DOHH2 (cell line): ENCODE measurements around the gene YIF1A.
A peak's percentile ranks its signal among the peaks of the same experiment; 100 is the strongest.

ENCODE experiments used
- H3F3A ChIP-seq: fragments of 200-600 bp; sonication (generic), shearing (Covaris generic); 2 replicates; pipeline ENCODE4 v1.6.0; 2016; ENCODE audit warnings: antibody characterized with exemption, mild to moderate bottlenecking; ENCODE audit not compliant: control insufficient read depth, insufficient read depth
- H3K27ac ChIP-seq: fragments of 200-600 bp; sonication (generic); 2 replicates; pipeline ENCODE4 v1.5.1; 2014; ENCODE audit warnings: low read depth, mild to moderate bottlenecking, low read length, moderate library complexity
- H3K27me3 ChIP-seq: fragments of 200-600 bp; sonication (generic); 2 replicates; pipeline ENCODE4 v1.6.1; 2014; ENCODE audit warnings: mild to moderate bottlenecking, low read length, mixed read lengths; ENCODE audit not compliant: control insufficient read depth
- H3K36me3 ChIP-seq: fragments of 200-600 bp; sonication (generic); 2 replicates; pipeline ENCODE4 v1.6.1; 2014; ENCODE audit warnings: mild to moderate bottlenecking, low read length, moderate library complexity, mixed read lengths; ENCODE audit not compliant: control insufficient read depth
- H3K4me1 ChIP-seq: fragments of 200-600 bp; sonication (generic); 2 replicates; pipeline ENCODE4 v1.6.1; 2014; ENCODE audit warnings: mild to moderate bottlenecking, low read length, mixed read lengths; ENCODE audit not compliant: control insufficient read depth
- H3K4me2 ChIP-seq: fragments of 200-600 bp; sonication (generic); 2 replicates; pipeline ENCODE4 v1.6.0; 2014; ENCODE audit warnings: mild to moderate bottlenecking, low read length, moderate library complexity
- H3K4me3 ChIP-seq: fragments of 200-600 bp; sonication (generic); 2 replicates; pipeline ENCODE4 v1.5.1; 2014; ENCODE audit warnings: mild to moderate bottlenecking, low read length, mixed read lengths
- H3K79me2 ChIP-seq: fragments of 200-600 bp; sonication (generic); 2 replicates; pipeline ENCODE4 v1.6.1; 2014; ENCODE audit warnings: mild to moderate bottlenecking, low read length, mixed read lengths; ENCODE audit not compliant: control insufficient read depth
- H3K9me2 ChIP-seq: fragments of 200-600 bp; sonication (generic); replicated peaks from 2 replicates; pipeline ENCODE4 v1.6.1; 2014; ENCODE audit warnings: mild to moderate bottlenecking, low read length, mixed read lengths; ENCODE audit not compliant: control insufficient read depth
- H3K9me3 ChIP-seq: fragments of 200-600 bp; sonication (generic); 2 replicates; pipeline ENCODE4 v1.6.1; 2014; ENCODE audit warnings: antibody characterized with exemption, low read length, mixed read lengths; ENCODE audit not compliant: control insufficient read depth, insufficient read depth
- H4K20me1 ChIP-seq: fragments of 200-600 bp; sonication (generic); 2 replicates; pipeline ENCODE4 v1.6.0; 2014; ENCODE audit warnings: low read depth, mild to moderate bottlenecking, antibody characterized with exemption, low read length, moderate library complexity; ENCODE audit not compliant: control insufficient read depth, insufficient read depth
- CTCF ChIP-seq: fragments of 200-600 bp; sonication (generic); IDR thresholded peaks from one replicate; pipeline ENCODE4 v1.5.1; 2014; ENCODE audit warnings: antibody characterized with exemption, mild to moderate bottlenecking, low read depth, low read length; ENCODE audit not compliant: poor library complexity, severe bottlenecking
- EZH2phosphoT487 ChIP-seq: fragments of 200-600 bp; sonication (generic); IDR thresholded peaks from 2 replicates; pipeline ENCODE4 v1.6.1; 2017; ENCODE audit warnings: borderline replicate concordance, mild to moderate bottlenecking, antibody characterized with exemption, low read length, moderate library complexity, mixed read lengths

The YIF1A gene

GRCh38 chr11:66282468-66283455, 6.2 kb downstream of the YIF1A start:
- Histone ChIP-seq H3K4me2 (peak overlapping the region; percentile 66), H3K36me3 (peaks cover 3% of the 10 kb centered on the region; the same call in 1 of the 2 replicates), H4K20me1 (no peaks in the 10 kb centered on the region), H3K27me3 (no peaks in the 10 kb centered on the region), H3K27ac (peak overlapping the region; percentile 18; the same call in 1 of the 2 replicates), H3K9me2 (no peaks in the 10 kb centered on the region), H3K79me2 (peaks cover 6% of the 10 kb centered on the region), H3F3A (peaks cover 3% of the 10 kb centered on the region; the same call in 1 of the 2 replicates), H3K4me3 (peak overlapping the region; percentile 44; the same call in 1 of the 2 replicates), H3K4me1 (peaks cover 35% of the 10 kb centered on the region), H3K9me3 (no peaks in the 10 kb centered on the region)
- peak; percentile 92 for TF ChIP-seq CTCF
- TF ChIP-seq EZH2phosphoT487, result no peak

GRCh38 chr11:66281776-66282467, 7.0 kb downstream of the YIF1A start:
- Histone ChIP-seq H3K4me2 (peak overlapping the region; percentile 66), H3K9me3 (no peaks in the 10 kb centered on the region), H3K4me3 (peak overlapping the region; percentile 44), H4K20me1 (no peaks in the 10 kb centered on the region), H3K36me3 (peaks cover 3% of the 10 kb centered on the region; the same call in 1 of the 2 replicates), H3K27ac (no peak overlapping the region), H3F3A (peaks cover 3% of the 10 kb centered on the region; the same call in 1 of the 2 replicates), H3K27me3 (no peaks in the 10 kb centered on the region), H3K4me1 (peaks cover 36% of the 10 kb centered on the region), H3K79me2 (peaks cover 3% of the 10 kb centered on the region; the same call in 1 of the 2 replicates), H3K9me2 (no peaks in the 10 kb centered on the region)
- TF ChIP-seq CTCF (no peak), EZH2phosphoT487 (no peak)

- Histone ChIP-seq H3K27ac (no peak overlapping the region), H3K9me3 (no peaks in the 10 kb centered on the region), H3K27me3 (no peaks in the 10 kb centered on the region), H3K9me2 (no peaks in the 10 kb centered on the region), H3K4me3 (no peak overlapping the region), H3K36me3 (peaks cover 8% of the 10 kb centered on the region; the same call in 1 of the 2 replicates), H3F3A (peaks cover 3% of the 10 kb centered on the region; the same call in 1 of the 2 replicates), H3K4me2 (no peak overlapping the region), H4K20me1 (no peaks in the 10 kb centered on the region), H3K4me1 (peaks cover 36% of the 10 kb centered on the region), H3K79me2 (peaks cover 3% of the 10 kb centered on the region; the same call in 1 of the 2 replicates)
- TF ChIP-seq CTCF (no peak), EZH2phosphoT487 (no peak)
Measured at GRCh38 chr11:66281001-66281400, 7.9 kb downstream of the YIF1A start.
